CD1c-positive myeloid dendritic cell (primary cell): ENCODE data around the gene CTIF.

ENCODE experiments used
- DNase-seq: peaks from one replicate; pipeline ENCODE4 v3.0.0-alpha.2; 2016; ENCODE audit errors: extremely low spot score

The CTIF gene

GRCh38 chr18:48728204-48728833 lies 189.5 kb downstream of the CTIF start:
- DNase-seq = peak; percentile 53

GRCh38 chr18:48729404-48729803 lies 190.6 kb downstream of the CTIF start:
- no peak for DNase-seq

- DNase-seq = no peak
Observed at GRCh38 chr18:48730010-48730409, 191.2 kb downstream of the CTIF start.

DNA sequence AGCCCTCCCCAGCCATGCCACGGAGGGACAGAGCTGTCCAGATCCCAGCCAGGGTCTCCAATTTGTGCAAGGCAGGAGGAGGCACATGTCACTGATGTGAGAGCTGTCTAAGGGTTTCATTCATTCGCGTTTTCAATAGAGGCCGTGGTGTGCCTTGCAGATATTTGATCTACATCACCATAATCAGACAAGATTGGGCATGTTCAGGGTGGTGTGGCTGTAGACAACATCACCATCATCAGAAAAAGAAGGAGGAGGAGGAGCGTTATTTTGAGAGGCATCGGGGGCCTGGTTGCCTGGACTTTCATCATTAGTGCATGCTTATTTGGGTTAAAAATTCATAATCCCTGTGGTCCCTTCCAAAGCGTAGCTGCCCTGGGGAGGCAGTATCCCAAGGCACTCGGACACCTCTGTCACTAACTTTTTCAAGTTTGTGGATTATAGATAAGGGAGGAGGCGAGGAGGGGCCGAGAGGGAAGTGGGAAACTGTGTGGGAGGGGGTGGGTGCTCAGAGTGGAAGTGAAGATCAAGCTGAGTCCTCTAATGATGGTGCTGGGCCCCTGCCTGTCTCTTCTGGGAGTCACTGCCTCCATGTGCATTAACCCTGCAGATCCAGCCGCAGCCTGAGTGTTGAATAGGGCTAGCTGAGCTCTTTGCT lies 194.1 kb downstream of the CTIF start:
- peak; percentile 88 for DNase-seq

- DNase-seq = no peak
Observed at GRCh38 chr18:48733643-48734253, 194.9 kb downstream of the CTIF start.

GRCh38 chr18:48734460-48734859 lies 195.6 kb downstream of the CTIF start:
- DNase-seq = no peak

DNA sequence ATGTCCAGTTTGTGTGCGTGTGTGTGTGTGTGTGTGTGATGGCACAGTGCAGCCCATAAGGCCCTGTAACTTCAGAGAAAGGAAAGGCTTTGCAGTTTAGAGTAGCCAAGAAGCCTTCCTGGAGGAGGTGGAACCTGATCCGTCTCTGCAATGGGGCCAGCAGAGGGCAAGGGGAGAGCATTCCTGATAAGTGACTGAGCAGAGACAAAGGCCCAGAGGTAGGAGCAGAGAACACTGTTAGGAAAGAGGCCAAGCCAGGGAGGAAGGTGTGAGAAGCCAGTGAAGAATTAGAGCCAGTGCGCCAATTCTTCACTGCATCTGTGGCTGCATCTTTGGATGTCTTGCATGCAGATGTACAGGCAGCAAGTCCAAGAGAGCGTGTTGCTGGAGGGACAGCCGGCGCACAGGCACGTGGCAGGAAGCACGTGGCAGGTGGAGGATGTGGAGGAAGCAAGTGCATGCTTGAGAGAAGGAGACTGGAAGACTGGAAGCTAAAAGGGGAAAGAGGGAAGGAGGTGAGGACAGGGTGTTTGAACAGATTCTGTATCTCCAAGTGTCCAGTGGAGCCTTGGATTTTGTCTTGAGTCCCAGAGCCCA lies 196.3 kb downstream of the CTIF start:
- peak; percentile 8 for DNase-seq

- no peak for DNase-seq
Observed at GRCh38 chr18:48735681-48736255, 196.9 kb downstream of the CTIF start.

GRCh38 chr18:48736321-48737260 lies 197.8 kb downstream of the CTIF start:
- no peak for DNase-seq

DNA sequence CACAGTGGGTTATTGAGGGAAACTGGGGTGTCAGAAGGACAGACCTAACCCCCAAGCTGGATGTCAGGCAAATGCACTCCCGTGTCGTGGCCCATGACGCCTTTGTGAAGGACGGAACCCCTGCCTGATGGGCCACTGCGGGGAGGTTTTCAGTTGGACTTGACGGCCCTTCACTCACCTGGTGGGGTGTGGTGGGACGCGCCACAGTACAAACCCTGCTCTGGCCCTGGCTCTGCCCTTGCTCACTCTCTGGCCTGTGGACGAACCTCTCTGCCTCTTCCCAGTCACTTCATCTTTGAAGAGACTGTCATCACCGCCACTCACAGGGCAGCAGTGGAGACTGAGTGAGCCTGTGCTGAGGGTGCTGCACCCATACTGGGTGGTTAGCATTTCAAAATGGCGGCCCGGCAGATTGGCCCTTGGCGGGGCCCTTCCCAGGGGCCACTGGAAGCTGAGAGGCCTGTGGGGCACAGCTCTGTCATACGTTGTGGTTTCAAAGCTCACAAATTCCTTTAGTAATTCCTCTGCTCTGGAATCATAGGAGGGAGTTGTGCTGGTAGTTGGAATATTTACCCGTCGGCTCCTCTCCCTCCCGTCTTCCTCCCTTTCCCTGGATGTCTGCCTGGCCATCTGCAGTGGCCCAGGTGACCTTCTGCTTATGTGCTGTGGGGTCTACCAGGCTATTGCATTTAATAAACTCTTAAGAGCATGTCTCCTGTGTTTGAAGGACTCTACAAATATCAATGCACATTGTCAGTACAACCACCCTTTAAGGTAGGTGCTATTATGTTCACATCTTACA lies 200.6 kb downstream of the CTIF start:
- DNase-seq = no peak

GRCh38 chr18:48740068-48740440 lies 201.2 kb downstream of the CTIF start:
- DNase-seq = no peak

DNA sequence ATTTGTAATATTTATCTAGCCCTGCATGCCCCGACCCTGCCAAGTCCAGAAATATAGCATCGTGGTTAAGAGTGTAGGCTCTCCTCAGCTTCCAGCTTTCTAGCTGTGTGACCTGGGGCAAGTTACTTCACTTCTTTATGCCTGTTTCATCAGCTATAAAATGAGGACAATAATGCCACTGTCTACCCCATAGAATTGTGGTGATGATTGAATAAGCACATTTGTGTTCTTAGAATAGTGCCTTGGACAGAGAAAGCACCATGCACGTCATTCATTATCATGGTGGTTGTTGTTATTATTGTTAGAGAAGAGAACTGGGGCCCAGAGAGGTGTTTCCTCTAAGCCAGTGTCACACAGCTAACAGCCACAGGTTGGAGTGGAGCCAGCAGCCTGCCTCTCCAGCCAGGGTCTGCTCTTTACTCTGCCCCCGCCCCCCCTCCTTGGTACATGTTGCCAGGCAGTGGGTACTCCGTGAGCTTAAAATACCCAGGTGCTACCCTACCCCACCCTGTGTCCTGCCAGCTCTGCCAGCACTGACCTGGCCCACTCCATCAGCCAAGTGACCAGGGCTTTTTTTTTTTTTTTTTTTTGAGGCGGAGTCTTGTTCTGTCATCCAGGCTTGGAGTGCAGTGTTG lies 202.1 kb downstream of the CTIF start:
- no peak for DNase-seq

GRCh38 chr18:48741866-48742265 lies 203.0 kb downstream of the CTIF start:
- DNase-seq = no peak

GRCh38 chr18:48742304-48742703 lies 203.5 kb downstream of the CTIF start:
- no peak for DNase-seq

- DNase-seq = peak; percentile 79
Observed at GRCh38 chr18:48742706-48743475, 204.1 kb downstream of the CTIF start.

DNA sequence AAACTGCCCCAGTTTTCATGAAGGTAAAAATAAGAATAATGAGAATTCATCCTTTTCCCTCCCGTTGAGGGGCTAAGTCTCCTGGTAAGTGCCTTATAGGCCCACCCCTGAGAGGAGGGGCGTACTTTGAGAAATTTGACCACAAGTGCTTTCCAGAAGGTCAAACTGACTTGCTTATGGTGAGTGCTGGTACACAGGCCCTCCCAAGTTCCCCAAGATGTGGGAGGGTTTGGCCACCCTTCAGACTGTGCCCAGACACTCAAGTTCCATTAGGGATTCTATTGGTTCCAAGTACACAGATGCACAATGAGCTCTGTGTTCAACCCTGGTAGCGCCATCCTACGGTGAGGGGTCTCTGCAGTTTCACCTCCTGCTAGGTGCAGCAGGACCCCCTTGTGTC lies 205.1 kb downstream of the CTIF start:
- DNase-seq = peak; percentile 30

DNA sequence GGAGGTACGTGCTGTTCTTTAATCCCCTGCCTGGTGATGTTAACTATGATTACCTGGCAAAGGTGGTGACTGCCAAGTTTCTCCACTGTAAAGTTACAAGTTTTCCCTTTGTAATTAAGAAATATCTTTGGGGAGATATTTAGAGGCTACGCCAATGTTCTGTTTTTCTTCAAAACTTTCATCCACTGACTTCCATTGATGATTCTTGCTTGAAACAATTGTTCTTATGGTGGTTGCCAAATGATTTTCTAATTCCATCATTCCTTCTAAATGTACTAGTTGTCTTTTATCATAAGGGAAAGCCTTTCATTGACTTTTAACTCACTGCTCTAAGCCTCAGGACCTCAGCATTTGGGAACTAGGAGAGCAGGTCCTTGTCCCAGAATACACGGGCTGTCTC lies 206.5 kb downstream of the CTIF start:
- no peak for DNase-seq

- no peak for DNase-seq
Observed at GRCh38 chr18:48749768-48750167, 210.9 kb downstream of the CTIF start.

DNA sequence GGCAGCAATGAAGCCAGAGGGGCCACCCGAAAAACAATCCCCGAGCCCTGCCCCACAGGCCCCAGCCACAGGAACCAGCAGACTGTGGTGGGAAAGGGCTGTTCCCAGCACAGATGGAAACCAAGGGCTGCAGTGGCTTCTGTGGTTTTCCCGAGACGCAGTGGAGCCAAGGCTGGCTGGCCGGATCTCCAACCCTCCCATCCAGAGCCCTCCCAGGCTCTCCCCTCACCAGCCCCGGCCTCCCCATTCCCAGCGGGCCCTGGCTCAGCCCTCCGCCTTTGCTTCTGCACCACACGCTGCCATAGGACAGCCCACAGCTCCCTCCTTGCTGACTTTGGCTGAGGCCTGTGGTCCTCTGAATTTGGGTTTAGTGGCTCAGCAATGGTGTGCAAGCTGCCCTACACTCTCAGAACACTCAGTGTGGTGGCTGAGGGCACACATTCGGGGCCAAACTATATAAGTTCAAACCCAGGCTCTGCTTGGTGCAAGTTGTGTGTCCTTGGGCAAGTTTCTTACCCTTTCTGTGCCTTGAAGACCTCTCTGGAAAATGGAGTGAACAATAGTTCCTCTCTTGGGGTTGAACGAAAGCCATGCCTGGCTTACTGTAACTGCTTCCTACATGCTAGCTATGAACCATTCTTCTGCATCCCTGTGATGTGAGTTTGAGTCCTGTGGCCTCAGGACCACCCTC lies 211.8 kb downstream of the CTIF start:
- no peak for DNase-seq
